ENCODE results near the gene ZNF3. TPM values are rescaled to one million over a fixed set of nuclear protein-coding genes. Genes with fewer than 3 reads are reported as not detected.

ZNF3 gene
- polyA plus RNA-seq, 2 of the 4 experiments (the other 2 are of a cell fraction), result 22.5 to 30.2 TPM

GRCh38 chr7:100069991-100070390 is 11.5 kb downstream of the ZNF3 start:
- FAIRE-seq, result no peak
- CTCF ChIA-PET, result interaction anchor here (0.6 to 1.5 kb wide), 5 partner anchors 17 to 855 kb away, joined by 3 to 9 read pairs (median 4); no protein-coding TSS in a partner anchor

GRCh38 chr7:100066953-100067352 is 14.6 kb downstream of the ZNF3 start:
- ChIA-PET CTCF (interaction anchor here (0.6 to 1.8 kb wide), 6 partner anchors 9 to 67 kb away, joined by 3 to 9 read pairs (median 4); no protein-coding TSS in a partner anchor), POLR2A (interaction anchor here (1.4 kb wide), 1 partner anchor 17 kb away, joined by 3 read pairs; the partner anchor contains the start of gene ZSCAN21)
- H3K9me3 ChIP-seq, result peaks cover 87% of the 10 kb centered on the region
- no peak overlapping the region for H3K27ac ChIP-seq
- ATAC-seq, result peak in 1 of 2 experiments; percentile 23; a peak in 1 of 6 replicates
- no peak for FAIRE-seq
- DNase-seq (ENCODE audit: low read depth in 1 of 2, low spot score in 1 of 2), result no peak
- TF ChIP-seq RFX5 (IDR thresholded peaks at IDR 0.05) (no peak), POLR2AphosphoS2 (conservative IDR thresholded peaks at IDR 0.05; ENCODE audit: low read length) (no peak), CBX8 (IDR thresholded peaks at IDR 0.05) (no peak), TFCP2L1 (CRISPR knock-in tag; IDR thresholded peaks at IDR 0.05) (no peak), CHD2 (IDR thresholded peaks at IDR 0.05; ENCODE audit: low read length, partially characterized antibody) (no peak), REST (IDR thresholded peaks at IDR 0.05) (no peak), NPAS2 (CRISPR knock-in tag; IDR thresholded peaks at IDR 0.05; ENCODE audit: borderline replicate concordance) (no peak), MYC (IDR thresholded peaks at IDR 0.05; ENCODE audit: borderline replicate concordance, low read length) (no peak), ATOH8 (CRISPR knock-in tag; IDR thresholded peaks at IDR 0.05; ENCODE audit: low read depth) (no peak), HDAC2 (IDR thresholded peaks at IDR 0.05) (no peak), SREBF2 (IDR thresholded peaks at IDR 0.05) (no peak), EP300 (IDR thresholded peaks at IDR 0.05) (no peak), GATA3 (IDR thresholded peaks at IDR 0.05; ENCODE audit: borderline replicate concordance) (no peak), KDM1A (IDR thresholded peaks at IDR 0.05; ENCODE audit: low read depth) (no peak), NR3C1 (IDR thresholded peaks at IDR 0.05) (no peak), MAZ (IDR thresholded peaks at IDR 0.05; ENCODE audit: borderline replicate concordance, low read depth, low read length) (no peak), HOXB13 (CRISPR knock-in tag; IDR thresholded peaks at IDR 0.05; ENCODE audit: low read depth) (no peak), EHF (CRISPR knock-in tag; IDR thresholded peaks at IDR 0.05) (no peak), FOSL2 (IDR thresholded peaks at IDR 0.05) (no peak), FOSL2 (CRISPR knock-in tag; IDR thresholded peaks at IDR 0.05) (no peak)
- no peaks in the 10 kb centered on the region for H3K4me1 ChIP-seq
- over 99% methylated on average over 7 of the region's 7 CpGs for WGBS (ENCODE audit: missing lambda C conversion rate)
- no peak overlapping the region for H3K4me2 ChIP-seq
- H3K4me3 ChIP-seq, result no peak overlapping the region

More at GRCh38 chr7:100069991-100070390, 11.5 kb downstream of the ZNF3 start:
- no peaks in the 10 kb centered on the region for H3K4me1 ChIP-seq
- WGBS (ENCODE audit: missing lambda C conversion rate), result 97% methylated on average over 5 of the region's 5 CpGs
- no peak for ATAC-seq
- TF ChIP-seq EP300 (IDR thresholded peaks at IDR 0.05) (no peak), JUNB (IDR thresholded peaks at IDR 0.05) (no peak), E2F6 (IDR thresholded peaks at IDR 0.05; ENCODE audit: borderline replicate concordance, low read depth) (no peak), NPAS2 (CRISPR knock-in tag; IDR thresholded peaks at IDR 0.05; ENCODE audit: borderline replicate concordance) (no peak), MAZ (IDR thresholded peaks at IDR 0.05; ENCODE audit: borderline replicate concordance, low read depth, low read length) (no peak)
- H3K4me3 ChIP-seq, result no peak overlapping the region
- no peak for DNase-seq (ENCODE audit: low read depth in 1 of 2, low spot score in 1 of 2)
- POLR2A ChIA-PET, result no interaction called here
- H3K9me3 ChIP-seq, result peaks cover 96% of the 10 kb centered on the region
- no peak overlapping the region for H3K27ac ChIP-seq
- H3K4me2 ChIP-seq, result no peak overlapping the region

Data from A549 (cell line).